ENCODE measurements around the gene PCDH9. TPM values are rescaled to one million over a fixed set of nuclear protein-coding genes. Genes with fewer than 3 reads are reported as not detected.

Gene PCDH9
- total RNA-seq, 2 donors from 2014 or later = 0.44 to 1.0 TPM

DNA sequence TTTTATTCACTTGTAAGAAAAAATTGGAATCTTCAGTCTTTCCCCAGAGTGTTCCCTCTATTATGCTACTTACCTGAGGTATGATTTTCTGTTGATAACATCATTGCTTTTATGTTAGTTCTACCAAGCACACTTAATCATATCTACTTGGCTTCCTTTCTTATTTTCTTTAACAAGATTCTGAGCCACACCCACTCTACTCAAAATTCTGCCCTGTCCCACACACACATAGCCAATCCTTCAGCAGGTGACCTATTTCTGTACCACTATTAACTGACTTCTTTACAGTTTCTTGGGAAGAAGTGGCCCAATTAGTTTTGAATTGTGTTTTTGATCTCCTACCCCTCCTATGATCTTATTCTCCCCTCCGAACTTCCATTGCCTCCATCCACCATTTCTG is 215.7 kb downstream of the PCDH9 start:
- TF ChIP-seq, protein P1, sequence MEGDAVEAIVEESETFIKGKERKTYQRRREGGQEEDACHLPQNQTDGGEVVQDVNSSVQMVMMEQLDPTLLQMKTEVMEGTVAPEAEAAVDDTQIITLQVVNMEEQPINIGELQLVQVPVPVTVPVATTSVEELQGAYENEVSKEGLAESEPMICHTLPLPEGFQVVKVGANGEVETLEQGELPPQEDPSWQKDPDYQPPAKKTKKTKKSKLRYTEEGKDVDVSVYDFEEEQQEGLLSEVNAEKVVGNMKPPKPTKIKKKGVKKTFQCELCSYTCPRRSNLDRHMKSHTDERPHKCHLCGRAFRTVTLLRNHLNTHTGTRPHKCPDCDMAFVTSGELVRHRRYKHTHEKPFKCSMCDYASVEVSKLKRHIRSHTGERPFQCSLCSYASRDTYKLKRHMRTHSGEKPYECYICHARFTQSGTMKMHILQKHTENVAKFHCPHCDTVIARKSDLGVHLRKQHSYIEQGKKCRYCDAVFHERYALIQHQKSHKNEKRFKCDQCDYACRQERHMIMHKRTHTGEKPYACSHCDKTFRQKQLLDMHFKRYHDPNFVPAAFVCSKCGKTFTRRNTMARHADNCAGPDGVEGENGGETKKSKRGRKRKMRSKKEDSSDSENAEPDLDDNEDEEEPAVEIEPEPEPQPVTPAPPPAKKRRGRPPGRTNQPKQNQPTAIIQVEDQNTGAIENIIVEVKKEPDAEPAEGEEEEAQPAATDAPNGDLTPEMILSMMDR (IDR thresholded peaks at IDR 0.05) = no peak
- H3K9ac ChIP-seq (ENCODE audit: low read depth in 2 of 2, low read length in 2 of 2) = no peak overlapping the region
- H3K27ac ChIP-seq = no peak overlapping the region
- no peaks in the 10 kb centered on the region for H3K36me3 ChIP-seq
- no peak for DNase-seq
- intact Hi-C loops (cut with DNase I) = no loop called here
- H3K4me3 ChIP-seq = no peak overlapping the region
- H3K9me3 ChIP-seq = no peaks in the 10 kb centered on the region
- H3K4me1 ChIP-seq = no peaks in the 10 kb centered on the region
- H3K27me3 ChIP-seq = no peaks in the 10 kb centered on the region

DNA sequence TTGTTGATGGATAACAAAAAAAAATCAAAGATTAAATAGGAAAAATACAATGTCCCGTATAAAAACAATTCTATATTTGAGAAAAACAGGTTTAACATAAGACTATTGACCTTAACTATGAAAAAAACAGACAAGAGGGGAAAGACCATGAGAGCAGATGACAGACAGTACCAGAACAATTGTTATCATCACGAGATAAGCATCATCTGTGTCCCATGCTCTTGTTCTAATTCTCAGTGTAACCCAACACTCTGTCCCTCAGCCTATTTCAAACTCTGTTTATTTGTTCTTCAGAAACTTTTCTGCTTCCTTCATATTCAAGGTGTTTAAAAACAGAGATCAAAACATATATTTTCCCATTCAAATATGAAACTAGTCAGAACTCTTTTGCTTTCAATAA is 216.4 kb downstream of the PCDH9 start:
- no peak overlapping the region for H3K9ac ChIP-seq (ENCODE audit: low read depth in 2 of 2, low read length in 2 of 2)
- intact Hi-C loops (cut with DNase I) = no loop called here
- DNase-seq = no peak
- H3K36me3 ChIP-seq = no peaks in the 10 kb centered on the region
- H3K27me3 ChIP-seq = no peaks in the 10 kb centered on the region
- H3K27ac ChIP-seq = no peak overlapping the region
- H3K4me1 ChIP-seq = no peaks in the 10 kb centered on the region
- TF ChIP-seq, protein P1 (IDR thresholded peaks at IDR 0.05) = no peak
- H3K4me3 ChIP-seq = no peak overlapping the region
- no peaks in the 10 kb centered on the region for H3K9me3 ChIP-seq

DNA sequence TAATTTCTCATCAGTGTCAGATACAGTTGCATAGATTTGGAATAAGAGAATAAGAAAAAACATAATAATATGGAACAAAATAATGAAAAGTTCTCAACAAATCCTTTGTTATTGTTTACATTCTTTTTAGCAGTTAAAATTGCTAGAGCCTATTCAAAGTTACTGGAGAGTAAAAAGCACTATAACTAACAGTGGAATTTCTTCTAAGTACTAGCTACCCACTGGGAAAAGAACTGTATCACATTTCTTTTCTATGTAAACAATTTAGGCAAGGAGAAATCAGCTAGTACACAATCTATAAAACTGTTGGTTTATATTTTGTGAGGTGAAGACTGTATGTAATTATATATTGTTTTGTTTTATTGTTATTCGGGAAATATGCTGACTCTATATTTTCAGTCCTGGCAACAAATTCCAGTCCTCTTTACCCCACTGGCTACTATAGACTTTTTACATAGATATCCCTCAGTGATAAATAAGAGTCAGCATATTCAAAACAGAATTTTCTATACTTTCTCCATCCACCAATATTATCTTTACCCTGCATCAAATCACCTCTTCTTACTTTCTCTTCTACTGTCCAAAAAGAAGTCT is 222.0 kb downstream of the PCDH9 start:
- no peak overlapping the region for H3K27ac ChIP-seq
- no peak for DNase-seq
- no peaks in the 10 kb centered on the region for H3K9me3 ChIP-seq
- intact Hi-C loops (cut with DNase I) = no loop called here
- no peaks in the 10 kb centered on the region for H3K27me3 ChIP-seq
- H3K4me1 ChIP-seq = no peaks in the 10 kb centered on the region
- H3K36me3 ChIP-seq = no peaks in the 10 kb centered on the region
- no peak overlapping the region for H3K9ac ChIP-seq (ENCODE audit: low read depth in 2 of 2, low read length in 2 of 2)
- H3K4me3 ChIP-seq = no peak overlapping the region
- TF ChIP-seq, protein P1 (IDR thresholded peaks at IDR 0.05) = no peak

- DNase-seq = no peak
- Histone ChIP-seq H3K9me3 (no peaks in the 10 kb centered on the region), H3K4me1 (no peaks in the 10 kb centered on the region)
These were observed 225.6 kb downstream of the PCDH9 start for GRCh38 chr13:67004511-67004910.

GRCh38 chr13:67003743-67004142 is 226.4 kb downstream of the PCDH9 start:
- no peaks in the 10 kb centered on the region for H3K9me3 ChIP-seq
- no peaks in the 10 kb centered on the region for H3K36me3 ChIP-seq
- no peaks in the 10 kb centered on the region for H3K4me1 ChIP-seq
- no peak overlapping the region for H3K4me3 ChIP-seq
- TF ChIP-seq, protein P1 (IDR thresholded peaks at IDR 0.05) = no peak
- no peak overlapping the region for H3K27ac ChIP-seq
- intact Hi-C loops (cut with DNase I) = no loop called here
- no peak overlapping the region for H3K9ac ChIP-seq (ENCODE audit: low read depth in 2 of 2, low read length in 2 of 2)
- no peaks in the 10 kb centered on the region for H3K27me3 ChIP-seq
- no peak for DNase-seq

More at GRCh38 chr13:67004511-67004910, 225.6 kb downstream of the PCDH9 start:
- no peak overlapping the region for H3K9ac ChIP-seq (ENCODE audit: low read depth in 2 of 2, low read length in 2 of 2)
- TF ChIP-seq, protein P1 (IDR thresholded peaks at IDR 0.05) = no peak
- intact Hi-C loops (cut with DNase I) = no loop called here
- H3K27ac ChIP-seq = no peak overlapping the region
- no peaks in the 10 kb centered on the region for H3K36me3 ChIP-seq
- no peaks in the 10 kb centered on the region for H3K27me3 ChIP-seq
- H3K4me3 ChIP-seq = no peak overlapping the region
